OCI-M1 (cell line): Measurements from ENCODE around the gene EVC2.

Experiments used
- DNase-seq: peaks from one replicate; lab custom pipeline; 2025; lab: John Stamatoyannopoulos, UW

EVC2 gene

DNA sequence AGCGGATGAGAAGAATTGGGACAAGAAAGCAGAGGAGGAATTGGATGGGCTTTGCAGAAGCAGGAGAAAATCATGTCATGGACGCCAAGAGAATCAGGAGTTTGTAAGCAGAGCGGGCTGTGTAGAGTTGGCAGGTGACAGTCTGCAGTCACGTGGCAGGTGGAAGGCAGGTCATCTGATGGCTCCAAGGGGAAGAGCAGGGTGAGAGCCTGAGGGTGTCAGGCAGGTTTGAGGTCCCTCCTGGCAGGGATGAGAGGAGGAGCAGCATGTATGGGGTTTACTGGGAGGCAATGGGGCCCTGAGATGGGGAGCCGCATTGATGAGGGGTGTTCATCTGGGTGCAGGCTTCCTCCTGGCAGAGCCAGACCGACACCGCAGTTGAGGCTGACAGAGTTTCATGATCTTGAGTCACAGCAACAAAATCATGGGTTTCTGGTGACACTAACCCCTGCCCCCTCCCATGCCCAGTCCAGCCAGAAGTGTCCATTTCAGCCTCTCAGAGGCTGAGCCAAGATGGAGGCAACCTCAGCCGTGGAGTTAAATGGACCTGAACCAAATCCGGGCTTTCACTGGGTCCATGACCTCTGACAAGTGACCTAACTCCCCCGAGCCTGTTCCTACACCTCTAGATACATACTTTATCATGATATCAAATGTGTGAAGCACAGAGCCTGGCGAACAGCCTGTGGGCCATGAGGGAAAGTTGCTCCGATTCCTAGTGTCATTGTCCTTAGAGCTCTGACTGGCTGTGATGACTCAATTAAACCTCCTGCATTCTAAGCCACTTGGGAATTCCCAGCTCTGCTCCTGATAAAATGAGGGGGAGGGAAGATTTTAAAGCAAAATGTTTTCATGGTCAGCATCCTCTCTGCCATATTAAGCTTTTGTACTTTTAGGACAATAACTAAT is 38.7 kb upstream of the EVC2 start:
- no peak for DNase-seq

DNA sequence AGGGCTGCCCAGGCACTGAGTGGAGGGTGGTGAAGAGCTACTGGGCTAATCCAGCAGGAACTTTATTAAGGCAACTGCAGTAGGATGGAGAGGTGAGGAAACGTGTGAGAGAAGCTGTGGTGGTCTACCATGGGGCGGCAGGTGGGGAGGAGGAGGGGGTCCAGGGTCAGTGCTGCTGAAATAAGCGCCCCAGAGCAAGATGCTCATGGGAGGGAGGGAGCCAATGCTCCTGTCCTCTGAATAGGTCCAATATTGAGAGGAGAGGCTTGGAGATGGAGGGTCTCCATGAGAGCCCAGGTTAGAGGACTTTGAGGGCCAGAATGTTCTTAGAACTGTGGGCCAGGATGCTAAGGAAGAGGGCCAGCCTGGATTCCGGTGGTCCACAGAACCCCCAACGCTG is 37.9 kb upstream of the EVC2 start:
- DNase-seq = no peak

DNA sequence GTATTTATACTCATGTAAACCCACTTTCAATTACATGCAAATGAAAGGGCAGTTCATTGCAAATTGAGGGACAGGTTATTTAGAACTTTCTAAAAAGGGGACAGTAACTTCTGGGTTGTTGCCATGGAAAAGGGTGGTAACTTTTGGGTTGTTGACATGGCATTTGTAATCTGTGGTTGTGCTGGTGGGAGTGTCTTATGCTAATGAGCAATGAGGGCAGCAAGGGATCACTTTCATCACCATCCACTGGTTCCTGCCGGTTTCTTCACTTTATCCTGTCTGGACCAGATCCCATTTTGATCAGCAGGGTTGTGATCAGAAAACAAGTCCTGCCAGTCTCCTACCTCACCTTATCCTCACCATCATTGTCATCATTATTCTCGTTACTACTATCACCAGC is 34.6 kb upstream of the EVC2 start:
- no peak for DNase-seq

DNA sequence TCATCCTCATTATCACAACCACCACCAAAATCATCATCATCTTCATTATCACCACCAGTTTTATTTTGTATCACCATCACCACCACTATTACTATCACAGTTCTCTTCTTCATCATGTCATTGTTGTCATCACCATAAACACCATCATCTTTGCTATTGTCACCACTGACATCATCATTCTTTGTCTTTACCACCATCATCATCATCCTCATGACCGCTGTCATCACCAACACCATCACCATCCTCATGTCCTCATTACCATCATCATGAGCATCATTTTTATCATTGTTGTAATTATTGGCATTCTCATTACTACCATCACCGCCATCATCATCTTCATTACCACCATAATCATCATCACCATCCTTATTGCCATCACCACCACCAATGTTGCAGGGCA is 34.0 kb upstream of the EVC2 start:
- no peak for DNase-seq

DNA sequence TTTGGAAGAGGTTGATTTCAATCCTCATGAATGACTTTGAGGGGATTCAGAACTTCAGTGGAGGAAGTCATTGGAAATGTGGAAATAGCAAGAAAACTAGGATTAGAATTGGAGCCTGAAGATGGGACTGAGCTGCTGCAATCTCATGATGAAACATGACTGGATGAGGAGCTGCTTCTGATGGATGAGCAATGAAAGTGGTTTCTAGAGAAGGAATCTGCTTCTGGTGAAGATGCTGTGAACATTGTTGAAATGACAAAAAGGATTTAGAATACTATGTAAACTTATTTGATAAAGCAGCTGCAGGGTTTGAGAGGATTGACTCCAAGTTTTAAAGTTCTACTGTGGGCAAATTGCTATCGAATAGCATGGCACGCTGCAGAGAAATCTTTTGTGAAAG is 29.7 kb upstream of the EVC2 start:
- no peak for DNase-seq

DNA sequence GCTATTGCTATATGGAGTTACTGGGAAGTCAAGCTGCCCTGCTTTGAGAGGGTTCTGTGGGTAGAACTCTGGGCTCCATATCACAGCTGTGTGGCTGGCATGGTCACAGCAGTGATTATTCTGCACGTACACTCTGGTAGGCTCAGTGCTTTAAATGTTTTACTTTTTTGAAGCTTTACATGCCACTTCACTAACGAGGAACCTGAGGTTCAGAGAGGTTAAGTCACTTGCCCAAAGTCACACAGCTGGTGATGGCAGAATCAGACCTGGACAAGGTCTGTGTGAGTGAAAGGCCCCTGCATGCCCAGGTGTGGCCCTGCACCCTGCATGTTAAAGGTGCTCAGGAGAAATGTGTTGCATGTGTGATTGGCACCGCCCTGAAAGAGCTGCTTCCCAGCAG is 27.1 kb upstream of the EVC2 start:
- DNase-seq = no peak

DNA sequence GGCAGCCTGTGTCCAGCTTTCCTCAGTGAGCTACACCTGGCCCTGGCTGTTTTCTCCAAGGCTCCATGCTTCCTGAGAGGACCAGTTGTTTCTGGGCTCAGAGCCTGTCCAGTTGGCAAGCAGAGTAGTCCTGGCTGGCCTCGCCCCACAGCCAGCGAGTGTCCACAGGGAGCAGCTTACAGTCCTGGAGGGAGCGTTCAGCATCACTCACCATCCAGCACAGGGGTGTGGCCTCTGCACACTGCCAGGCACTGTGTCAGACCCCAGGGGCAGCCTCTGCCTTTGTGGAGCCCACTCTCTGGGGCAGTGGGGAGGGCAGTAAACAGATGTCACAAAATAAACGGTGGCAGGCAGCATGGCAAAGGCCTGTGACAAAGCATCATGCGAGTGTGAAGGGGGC is 26.5 kb upstream of the EVC2 start:
- DNase-seq = no peak

DNA sequence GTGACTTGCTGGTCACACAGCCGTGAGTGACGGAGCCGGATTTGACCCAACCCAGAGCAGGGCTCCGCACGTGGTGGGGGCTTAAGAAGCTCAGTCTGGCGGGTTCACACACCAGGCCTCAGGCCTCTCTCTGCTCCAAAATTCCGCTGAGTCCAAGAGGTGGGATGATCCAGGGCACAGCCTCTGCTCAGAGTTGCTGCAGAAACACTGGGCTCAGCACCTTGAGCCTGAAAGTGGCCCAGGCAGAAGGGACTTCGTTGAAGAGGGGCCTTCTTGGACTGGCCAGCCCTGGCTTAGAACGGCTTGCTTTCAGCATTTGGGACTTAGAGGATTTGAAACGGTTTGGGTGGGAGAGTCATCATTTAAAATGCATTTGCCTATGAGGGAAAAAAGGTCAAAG is 23.8 kb upstream of the EVC2 start:
- no peak for DNase-seq

DNA sequence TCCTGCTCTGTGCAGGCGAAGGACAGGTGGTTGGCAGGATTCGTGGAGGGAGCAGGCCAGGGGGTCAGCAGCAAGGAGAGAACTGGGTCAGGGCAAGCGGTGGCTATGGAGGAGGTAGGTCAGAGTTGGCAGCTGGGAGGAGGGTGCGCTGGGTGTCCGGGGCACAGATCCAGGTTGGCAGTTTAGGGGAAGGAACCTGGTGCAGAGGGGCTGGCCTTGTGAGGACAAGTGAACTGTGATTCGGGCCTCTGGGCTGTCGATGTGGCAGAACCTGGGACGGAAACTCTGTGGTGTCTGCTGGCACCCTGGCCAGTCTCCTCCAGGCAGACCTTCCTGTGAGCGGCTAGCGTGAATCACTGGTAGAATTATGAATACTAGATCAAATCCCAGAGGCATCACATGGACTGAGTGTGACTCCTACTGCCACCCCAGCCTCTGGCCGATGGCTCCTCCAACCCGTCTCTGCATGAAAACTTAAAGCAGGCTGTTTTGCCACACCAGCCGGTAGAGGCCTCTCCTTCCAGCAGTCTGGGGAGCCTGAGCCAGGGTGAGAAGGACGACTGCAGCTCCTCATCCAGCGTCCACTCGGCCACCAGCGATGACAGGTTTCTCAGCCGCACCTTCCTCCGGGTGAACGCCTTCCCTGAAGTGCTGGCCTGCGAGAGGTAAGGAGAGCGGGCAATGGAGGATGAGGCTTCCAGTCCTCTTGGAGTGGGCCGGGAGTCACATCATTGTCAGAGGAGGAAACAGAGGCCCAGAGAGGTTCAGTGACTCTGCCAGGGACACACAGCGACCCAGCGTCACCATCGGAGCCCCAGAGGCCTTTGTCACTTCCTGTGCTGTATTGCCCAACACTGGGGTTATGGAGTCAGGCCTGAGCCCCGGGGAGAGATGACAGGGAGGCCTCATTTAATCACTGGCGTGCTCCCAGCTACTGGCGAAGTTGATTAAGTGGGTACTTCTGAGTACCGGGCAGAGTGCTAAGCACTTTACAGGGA is 22.9 kb upstream of the EVC2 start:
- DNase-seq = no peak

DNA sequence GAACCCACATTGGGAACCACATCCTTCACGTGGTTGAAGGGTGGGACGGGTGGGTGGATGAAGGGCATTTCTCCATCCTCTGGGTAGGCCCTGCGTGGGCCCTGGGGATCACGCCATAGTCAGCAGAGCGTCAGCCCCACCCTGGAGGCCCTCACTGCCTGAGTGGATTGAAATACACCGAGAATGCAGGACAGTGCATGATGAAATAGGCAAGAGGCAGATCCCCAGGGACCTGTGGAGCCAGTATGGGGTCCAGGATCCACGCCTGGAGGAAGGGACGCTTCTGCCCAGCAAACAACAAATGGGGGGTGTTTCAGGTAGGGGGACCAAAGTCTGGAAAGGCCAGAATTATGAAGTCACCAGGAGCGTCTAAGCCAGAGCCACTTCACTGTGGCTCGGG is 22.1 kb upstream of the EVC2 start:
- no peak for DNase-seq

DNA sequence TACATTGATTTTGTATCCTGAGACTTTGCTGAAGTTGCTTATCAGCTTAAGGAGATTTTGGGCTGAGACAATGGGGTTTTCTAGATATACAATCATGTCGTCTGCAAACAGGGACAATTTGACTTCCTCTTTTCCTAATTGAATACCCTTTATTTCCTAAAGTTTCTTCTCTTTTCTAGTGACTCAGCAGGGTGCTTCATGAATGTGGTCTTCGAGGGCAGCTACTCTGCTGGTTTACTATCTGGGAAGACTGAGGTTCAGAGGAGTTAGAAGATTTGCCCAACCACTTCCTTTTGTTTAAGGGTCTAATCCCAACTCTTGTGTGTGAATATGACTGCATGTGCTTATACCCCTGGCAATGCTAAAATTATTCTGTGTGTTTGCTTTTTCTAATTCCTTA is 20.1 kb upstream of the EVC2 start:
- DNase-seq = peak; percentile 5

DNA sequence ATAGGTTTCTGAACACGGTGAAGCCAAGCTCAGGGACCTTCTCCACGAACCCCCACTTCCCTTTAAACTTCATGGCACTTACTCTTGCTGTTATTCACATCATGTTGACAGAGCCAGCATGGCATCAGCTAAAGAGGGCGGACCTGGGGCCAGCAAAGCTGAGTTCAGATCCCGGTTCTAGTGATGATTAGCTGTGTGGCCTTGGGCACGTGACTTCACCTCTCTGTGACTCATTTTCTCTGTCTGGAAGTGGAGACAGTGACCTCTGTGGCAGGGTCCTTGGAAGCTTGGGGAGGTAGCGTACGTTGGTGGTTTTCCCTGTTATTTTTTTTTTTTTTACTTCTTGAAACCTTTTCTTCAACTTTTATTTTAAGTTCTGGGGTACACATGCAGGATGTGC is 16.0 kb upstream of the EVC2 start:
- DNase-seq = no peak

DNA sequence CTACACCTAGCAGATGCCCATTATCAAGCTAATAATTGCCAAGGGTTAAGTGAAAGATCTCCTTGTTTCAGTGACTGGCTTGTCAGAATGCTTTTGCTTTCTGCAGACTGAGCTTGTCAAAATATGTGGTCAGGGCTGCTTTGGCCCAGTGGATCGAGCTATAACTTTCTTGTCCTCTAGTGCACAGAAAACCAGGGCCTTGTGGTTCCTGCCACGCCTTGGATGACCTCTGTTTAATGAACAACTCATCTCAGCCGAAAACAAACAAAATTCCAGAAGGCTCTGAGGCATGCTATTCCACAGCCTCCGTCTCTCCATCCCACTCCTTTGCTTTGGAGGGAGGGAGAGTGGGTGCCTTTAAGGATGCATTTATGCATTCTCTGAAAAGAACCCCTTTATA is 14.0 kb upstream of the EVC2 start:
- DNase-seq = no peak

DNA sequence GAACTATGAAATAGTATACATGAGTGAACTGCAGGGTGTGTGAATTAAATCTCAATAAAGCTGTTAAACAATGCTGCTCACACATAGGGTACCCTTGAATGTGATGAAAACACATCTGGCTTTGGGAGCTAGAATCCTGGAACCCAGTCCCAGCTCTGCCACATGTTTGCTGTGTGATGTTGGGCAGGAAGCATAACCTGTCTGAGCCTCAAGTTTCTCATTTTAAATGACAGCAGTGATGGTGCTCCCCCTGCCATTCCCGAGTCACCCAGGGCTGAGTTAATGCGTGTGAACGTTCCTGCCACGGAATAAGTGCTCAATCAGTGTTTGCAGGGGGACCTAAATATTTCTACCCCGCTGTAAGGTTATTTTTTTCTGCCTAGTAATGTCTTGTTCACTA is 13.6 kb upstream of the EVC2 start:
- no peak for DNase-seq

DNA sequence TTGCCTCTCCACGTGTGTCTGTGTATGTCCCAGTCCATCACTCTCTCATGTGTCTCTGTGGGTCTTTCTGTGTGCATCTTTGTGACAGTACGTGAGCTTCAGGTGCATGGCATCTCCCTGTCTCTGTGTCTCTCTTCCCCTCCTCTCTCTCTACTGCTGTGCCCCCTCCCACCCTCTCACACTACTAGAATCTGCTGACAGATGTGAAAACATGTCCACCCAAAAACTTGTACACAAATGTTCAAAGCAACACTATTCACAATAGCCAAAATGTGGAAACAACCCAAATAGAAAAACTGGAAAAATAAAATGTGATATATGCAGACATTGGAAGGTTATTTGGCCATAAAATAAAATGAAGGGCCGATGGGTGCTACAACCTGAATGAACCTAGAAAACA is 12.6 kb upstream of the EVC2 start:
- no peak for DNase-seq

DNA sequence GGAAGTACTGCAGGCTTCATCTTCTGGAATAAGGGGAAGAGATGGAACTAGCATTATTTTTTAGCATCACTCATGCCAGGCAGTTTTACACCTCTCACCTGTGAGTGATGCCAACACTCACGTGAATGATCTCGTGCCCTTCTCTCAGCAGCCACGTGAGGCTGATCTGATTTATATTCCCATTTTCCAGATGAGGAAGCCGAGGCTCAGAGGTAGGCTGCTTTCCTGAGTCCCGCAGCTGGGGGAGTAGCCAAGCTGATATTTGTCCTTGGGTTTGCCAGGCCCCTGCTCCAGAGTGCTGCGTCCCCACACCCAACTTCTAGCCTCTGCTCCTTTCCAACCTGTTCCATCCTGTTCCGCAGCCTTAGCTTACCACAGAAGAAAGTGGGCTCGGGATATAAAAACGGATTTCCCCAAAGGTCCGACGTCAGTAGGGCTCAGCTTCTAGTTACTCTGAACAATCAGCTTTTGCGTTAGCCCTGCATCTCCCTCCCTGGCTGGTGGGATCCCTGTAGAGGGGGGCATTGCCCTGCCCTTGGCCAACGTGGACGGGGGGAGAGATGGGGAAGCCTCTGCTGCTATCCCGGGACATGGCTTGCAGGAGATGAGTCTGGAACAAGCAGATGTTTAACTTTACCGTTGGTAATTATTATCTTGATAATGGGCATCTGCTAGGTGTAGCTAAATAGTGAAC is 11.9 kb upstream of the EVC2 start:
- no peak for DNase-seq

DNA sequence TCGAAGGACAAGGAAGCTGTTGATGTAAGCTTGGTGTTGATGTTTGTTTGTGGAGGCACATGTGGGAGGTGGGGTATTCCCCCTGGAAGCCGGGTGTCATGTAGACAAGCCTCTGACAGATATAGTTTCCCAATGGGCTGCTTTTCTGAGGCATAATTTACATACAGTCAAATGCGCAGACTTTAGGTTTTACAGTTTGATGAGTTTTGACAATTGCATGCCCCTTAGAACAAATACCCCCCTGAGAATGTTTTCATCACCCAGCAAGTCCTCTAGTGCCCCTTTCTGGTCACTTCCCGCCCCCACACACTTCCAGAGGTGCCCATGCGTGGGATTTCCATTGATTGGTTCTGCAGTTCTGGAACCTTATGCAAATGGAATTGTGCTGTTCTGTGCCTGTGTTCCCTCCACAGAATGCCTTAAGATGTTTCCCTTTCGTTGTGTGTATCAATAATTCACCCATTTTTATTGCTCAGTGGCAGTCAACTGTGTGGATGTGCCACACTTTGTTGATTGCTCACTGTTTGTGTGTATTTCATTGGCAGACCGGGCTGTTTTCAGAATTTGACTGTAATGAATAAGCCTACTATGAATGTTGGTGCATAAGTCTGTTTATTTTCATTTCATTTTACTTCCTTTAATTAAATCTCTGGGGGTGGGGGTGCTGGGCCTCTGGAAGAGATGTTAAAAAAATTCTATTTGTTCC is 11.1 kb upstream of the EVC2 start:
- DNase-seq = no peak

DNA sequence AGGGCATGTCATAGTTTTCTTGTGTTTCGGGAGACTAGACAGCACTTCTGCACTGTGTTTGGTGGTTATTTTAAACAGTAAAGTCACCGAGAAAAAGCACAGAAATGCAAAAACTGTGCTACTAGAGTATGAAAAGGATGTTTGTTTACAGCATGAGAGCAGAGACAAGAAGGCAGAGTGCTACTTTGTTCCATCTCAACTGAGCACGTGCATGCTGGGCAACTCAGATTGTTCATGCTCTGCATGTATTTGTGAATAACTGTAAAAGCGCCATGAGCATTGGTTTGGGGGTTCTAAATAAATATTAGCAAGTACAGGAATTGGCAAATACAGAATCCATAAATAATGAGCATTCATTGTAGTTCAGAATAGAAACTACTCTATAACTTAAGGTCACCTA is 10.1 kb upstream of the EVC2 start:
- DNase-seq = no peak

DNA sequence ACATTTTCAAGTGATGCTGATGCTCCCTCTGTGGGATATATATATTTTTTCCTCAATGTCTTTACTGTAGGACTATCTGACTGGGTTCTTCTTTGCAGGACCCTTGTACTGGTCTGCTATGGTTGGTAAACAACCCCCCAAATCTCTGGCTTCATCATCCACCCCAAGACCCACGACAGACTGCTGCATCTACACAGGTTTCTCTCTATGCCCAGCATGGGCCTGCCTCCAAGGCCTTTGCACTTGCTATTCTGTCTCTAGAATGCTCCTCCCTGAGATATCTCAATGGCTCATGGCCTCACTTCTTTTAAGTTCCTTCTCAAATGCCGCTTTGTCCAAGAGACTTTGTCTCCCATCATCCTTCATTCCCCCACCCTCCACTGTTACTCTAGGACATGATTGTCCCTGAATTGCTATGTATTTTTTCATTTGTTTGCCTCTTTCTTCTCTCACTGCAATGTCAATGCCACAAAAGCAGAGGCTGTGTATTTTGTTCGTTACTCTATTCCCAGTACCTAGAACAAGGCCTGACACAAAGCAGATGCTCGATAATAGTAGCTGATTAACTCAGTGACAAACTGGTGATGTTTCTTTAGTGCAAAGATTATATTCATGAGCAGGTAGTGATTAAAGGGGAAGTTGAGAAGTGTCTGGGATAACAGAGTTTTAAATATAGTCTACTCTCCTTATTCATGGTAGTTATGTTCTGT is 9.2 kb upstream of the EVC2 start:
- DNase-seq = no peak

DNA sequence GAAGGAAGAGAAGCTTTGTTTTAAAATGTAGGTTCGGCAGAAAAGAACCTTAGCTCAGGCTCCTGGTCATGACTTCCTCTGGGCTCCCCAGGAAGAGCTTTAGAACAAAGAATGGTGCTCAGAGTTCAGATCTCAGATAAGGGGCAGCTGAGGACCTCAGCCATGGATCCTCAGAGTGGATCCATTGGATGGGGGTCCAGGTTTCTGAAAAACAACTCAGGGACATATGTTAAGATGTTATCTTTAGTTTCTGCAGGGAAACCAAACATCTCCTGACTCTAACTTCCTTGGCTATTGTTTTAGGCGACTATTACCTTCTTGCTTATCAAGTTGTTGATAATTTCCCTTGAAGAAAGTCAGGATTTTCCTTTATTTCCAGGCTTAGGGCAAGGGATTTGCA is 8.0 kb upstream of the EVC2 start:
- no peak for DNase-seq

DNA sequence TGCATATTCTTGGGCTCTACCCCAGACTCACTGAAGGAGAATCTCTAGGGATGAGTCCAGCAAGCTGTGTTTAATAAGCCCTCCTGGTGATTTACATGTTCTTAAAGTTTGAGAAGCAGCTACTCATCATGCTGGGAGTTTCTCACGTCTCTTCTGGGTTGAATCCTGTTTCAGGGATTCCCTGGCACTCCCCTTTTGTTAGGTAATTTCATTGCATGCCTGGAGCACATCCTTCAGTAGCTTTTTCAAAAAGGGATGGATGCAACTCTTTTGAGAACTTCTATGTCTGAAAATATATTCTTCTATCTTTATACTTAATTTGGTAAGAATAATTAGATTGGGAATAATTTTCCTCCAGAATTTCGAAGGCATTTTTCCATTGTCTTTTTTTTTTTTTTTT is 7.0 kb upstream of the EVC2 start:
- no peak for DNase-seq
